Measurements from ENCODE around the gene ERC2. TPM values are rescaled to one million over a fixed set of nuclear protein-coding genes. Genes with fewer than 3 reads are reported as not detected.
A peak's percentile ranks its signal among the peaks of the same experiment; 100 is the strongest.

Gene ERC2
- total and polyA plus RNA-seq, 7 experiments from 2014 or later: not detected

- intact Hi-C loops (cut with micrococcal nuclease): no loop called here
- Histone ChIP-seq H3K4me3 (ENCODE audit: low read length) (no peak overlapping the region), H3K4me1 (ENCODE audit: control insufficient read depth in 2 of 2, insufficient read depth in 2 of 2, low read length in 2 of 2) (no peaks in the 10 kb centered on the region), H3K9me3 (ENCODE audit: control insufficient read depth in 2 of 3, low read length in 3 of 3) (no peaks in the 10 kb centered on the region), H3K36me3 (ENCODE audit: control insufficient read depth in 2 of 3, insufficient read depth in 3 of 3, low read length in 3 of 3) (no peaks in the 10 kb centered on the region), H3K27me3 (ENCODE audit: control insufficient read depth in 2 of 2, insufficient read depth in 2 of 2, low read length in 2 of 2) (no peaks in the 10 kb centered on the region), H3K27ac (ENCODE audit: low read depth, low read length) (no peak overlapping the region)
- Mint-ChIP-seq H3K9me3 (peaks cover 0 to 6% (median 0%) of the 10 kb centered on the region in 11 donors), H3K4me3 (no peak overlapping the region), H3K36me3 (no peaks in the 10 kb centered on the region), H3K27ac (no peak overlapping the region), H3K4me1 (no peaks in the 10 kb centered on the region), H3K27me3 (peaks cover 0 to 11% (median 0%) of the 10 kb centered on the region in 5 donors)
- ChIA-PET CTCF (no interaction called here), POLR2A (no interaction called here)
- ATAC-seq (no peak), DNase-seq (no peak)
Observed at GRCh38 chr3:55629432-55629831, 838.8 kb downstream of the ERC2 start.

- peaks cover 0 to 24% (median 11%) of the 10 kb centered on the region in 5 donors for H3K27me3 Mint-ChIP-seq
- H3K9me3 Mint-ChIP-seq: peaks cover 0 to 13% (median 6%) of the 10 kb centered on the region in 11 donors
- H3K4me1 ChIP-seq (ENCODE audit: control insufficient read depth in 2 of 2, insufficient read depth in 2 of 2, low read length in 2 of 2): no peaks in the 10 kb centered on the region
- ChIA-PET POLR2A (no interaction called here), CTCF (no interaction called here)
- no peak overlapping the region for H3K4me3 Mint-ChIP-seq
- H3K9me3 ChIP-seq (ENCODE audit: control insufficient read depth in 2 of 3, low read length in 3 of 3): no peaks in the 10 kb centered on the region
- no peak overlapping the region for H3K4me3 ChIP-seq (ENCODE audit: low read length)
- no peaks in the 10 kb centered on the region for H3K36me3 ChIP-seq (ENCODE audit: control insufficient read depth in 2 of 3, insufficient read depth in 3 of 3, low read length in 3 of 3)
- DNase-seq (no peak), ATAC-seq (no peak)
- H3K36me3 Mint-ChIP-seq: no peaks in the 10 kb centered on the region
- H3K27me3 ChIP-seq (ENCODE audit: control insufficient read depth in 2 of 2, insufficient read depth in 2 of 2, low read length in 2 of 2): no peaks in the 10 kb centered on the region
- no peak overlapping the region for H3K27ac ChIP-seq (ENCODE audit: low read depth, low read length)
- intact Hi-C loops (cut with micrococcal nuclease): no loop called here
- peaks cover 0 to 2% (median 0%) of the 10 kb centered on the region in 7 donors for H3K4me1 Mint-ChIP-seq
- no peak overlapping the region for H3K27ac Mint-ChIP-seq
Observed at GRCh38 chr3:55626279-55626665, 842.0 kb downstream of the ERC2 start.

GRCh38 chr3:55624238-55624637, 844.0 kb downstream of the ERC2 start:
- no peak overlapping the region for H3K4me3 Mint-ChIP-seq
- peak; percentile 80 for ATAC-seq
- H3K36me3 Mint-ChIP-seq: no peaks in the 10 kb centered on the region
- ChIA-PET CTCF (no interaction called here), POLR2A (no interaction called here)
- no peaks in the 10 kb centered on the region for H3K36me3 ChIP-seq (ENCODE audit: control insufficient read depth in 2 of 3, insufficient read depth in 3 of 3, low read length in 3 of 3)
- H3K9me3 Mint-ChIP-seq: peaks cover 0 to 15% (median 6%) of the 10 kb centered on the region in 11 donors
- H3K4me1 ChIP-seq (ENCODE audit: control insufficient read depth in 2 of 2, insufficient read depth in 2 of 2, low read length in 2 of 2): no peaks in the 10 kb centered on the region
- DNase-seq: no peak
- H3K27ac ChIP-seq (ENCODE audit: low read depth, low read length): no peak overlapping the region
- no peaks in the 10 kb centered on the region for H3K9me3 ChIP-seq (ENCODE audit: control insufficient read depth in 2 of 3, low read length in 3 of 3)
- intact Hi-C loops (cut with micrococcal nuclease): no loop called here
- H3K4me1 Mint-ChIP-seq: peaks cover 0 to 5% (median 0%) of the 10 kb centered on the region in 7 donors
- no peak overlapping the region for H3K27ac Mint-ChIP-seq
- H3K4me3 ChIP-seq (ENCODE audit: low read length): no peak overlapping the region
- H3K27me3 Mint-ChIP-seq: peaks cover 0 to 34% (median 12%) of the 10 kb centered on the region in 5 donors
- H3K27me3 ChIP-seq (ENCODE audit: control insufficient read depth in 2 of 2, insufficient read depth in 2 of 2, low read length in 2 of 2): no peaks in the 10 kb centered on the region

- Histone ChIP-seq H3K4me1 (ENCODE audit: control insufficient read depth in 2 of 2, insufficient read depth in 2 of 2, low read length in 2 of 2) (no peaks in the 10 kb centered on the region), H3K27me3 (ENCODE audit: control insufficient read depth in 2 of 2, insufficient read depth in 2 of 2, low read length in 2 of 2) (no peaks in the 10 kb centered on the region), H3K4me3 (ENCODE audit: low read length) (no peak overlapping the region), H3K9me3 (ENCODE audit: control insufficient read depth in 2 of 3, low read length in 3 of 3) (no peaks in the 10 kb centered on the region), H3K36me3 (ENCODE audit: control insufficient read depth in 2 of 3, insufficient read depth in 3 of 3, low read length in 3 of 3) (no peaks in the 10 kb centered on the region), H3K27ac (ENCODE audit: low read depth, low read length) (no peak overlapping the region)
- ChIA-PET POLR2A (no interaction called here), CTCF (no interaction called here)
- Mint-ChIP-seq H3K36me3 (no peaks in the 10 kb centered on the region), H3K27me3 (peaks cover 0 to 30% (median 12%) of the 10 kb centered on the region in 5 donors), H3K9me3 (peaks cover 0 to 15% (median 6%) of the 10 kb centered on the region in 11 donors), H3K27ac (peak overlapping the region in 1 of 9 donors; percentile 4), H3K4me3 (no peak overlapping the region), H3K4me1 (peaks cover 0 to 5% (median 0%) of the 10 kb centered on the region in 7 donors)
- DNase-seq (no peak), ATAC-seq (no peak)
- intact Hi-C loops (cut with micrococcal nuclease): no loop called here
Observed at GRCh38 chr3:55623786-55624185, 844.5 kb downstream of the ERC2 start.

- ChIA-PET CTCF (no interaction called here), POLR2A (no interaction called here)
- no peak overlapping the region for H3K27ac ChIP-seq (ENCODE audit: low read depth, low read length)
- no peaks in the 10 kb centered on the region for H3K36me3 ChIP-seq (ENCODE audit: control insufficient read depth in 2 of 3, insufficient read depth in 3 of 3, low read length in 3 of 3)
- Mint-ChIP-seq H3K4me1 (peaks cover 0 to 5% (median 0%) of the 10 kb centered on the region in 7 donors), H3K9me3 (peaks cover 0 to 15% (median 6%) of the 10 kb centered on the region in 11 donors), H3K36me3 (no peaks in the 10 kb centered on the region), H3K4me3 (no peak overlapping the region), H3K27ac (no peak overlapping the region), H3K27me3 (peaks cover 0 to 24% (median 12%) of the 10 kb centered on the region in 5 donors)
- no peak overlapping the region for H3K4me3 ChIP-seq (ENCODE audit: low read length)
- no peaks in the 10 kb centered on the region for H3K9me3 ChIP-seq (ENCODE audit: control insufficient read depth in 2 of 3, low read length in 3 of 3)
- DNase-seq (no peak), ATAC-seq (no peak)
- H3K4me1 ChIP-seq (ENCODE audit: control insufficient read depth in 2 of 2, insufficient read depth in 2 of 2, low read length in 2 of 2): no peaks in the 10 kb centered on the region
- H3K27me3 ChIP-seq (ENCODE audit: control insufficient read depth in 2 of 2, insufficient read depth in 2 of 2, low read length in 2 of 2): no peaks in the 10 kb centered on the region
- intact Hi-C loops (cut with micrococcal nuclease): no loop called here
Observed at GRCh38 chr3:55622733-55623132, 845.5 kb downstream of the ERC2 start.

GRCh38 chr3:55622116-55622515, 846.2 kb downstream of the ERC2 start:
- H3K27me3 Mint-ChIP-seq: peaks cover 0 to 26% (median 12%) of the 10 kb centered on the region in 5 donors
- H3K4me1 ChIP-seq (ENCODE audit: control insufficient read depth in 2 of 2, insufficient read depth in 2 of 2, low read length in 2 of 2): no peaks in the 10 kb centered on the region
- CTCF ChIA-PET: no interaction called here
- H3K9me3 ChIP-seq (ENCODE audit: control insufficient read depth in 2 of 3, low read length in 3 of 3): no peaks in the 10 kb centered on the region
- no peak overlapping the region for H3K27ac ChIP-seq (ENCODE audit: low read depth, low read length)
- intact Hi-C loops (cut with micrococcal nuclease): no loop called here
- H3K4me3 ChIP-seq (ENCODE audit: low read length): no peak overlapping the region
- DNase-seq (no peak), ATAC-seq (no peak)
- H3K27me3 ChIP-seq (ENCODE audit: control insufficient read depth in 2 of 2, insufficient read depth in 2 of 2, low read length in 2 of 2): no peaks in the 10 kb centered on the region
- H3K36me3 Mint-ChIP-seq: no peaks in the 10 kb centered on the region
- POLR2A ChIA-PET: no interaction called here
- no peak overlapping the region for H3K4me3 Mint-ChIP-seq
- no peak overlapping the region for H3K27ac Mint-ChIP-seq
- peaks cover 0 to 5% (median 0%) of the 10 kb centered on the region in 7 donors for H3K4me1 Mint-ChIP-seq
- H3K36me3 ChIP-seq (ENCODE audit: control insufficient read depth in 2 of 3, insufficient read depth in 3 of 3, low read length in 3 of 3): no peaks in the 10 kb centered on the region
- H3K9me3 Mint-ChIP-seq: peaks cover 0 to 15% (median 6%) of the 10 kb centered on the region in 11 donors

- no peak overlapping the region for H3K4me3 Mint-ChIP-seq
- intact Hi-C loops (cut with micrococcal nuclease): no loop called here
- CTCF ChIA-PET: no interaction called here
Observed at GRCh38 chr3:55621648-55622047, 846.6 kb downstream of the ERC2 start.

More at GRCh38 chr3:55621648-55622047, 846.6 kb downstream of the ERC2 start:
- no peaks in the 10 kb centered on the region for H3K9me3 ChIP-seq (ENCODE audit: control insufficient read depth in 2 of 3, low read length in 3 of 3)
- H3K36me3 Mint-ChIP-seq: no peaks in the 10 kb centered on the region
- H3K4me1 Mint-ChIP-seq: peaks cover 0 to 5% (median 0%) of the 10 kb centered on the region in 7 donors
- H3K4me3 ChIP-seq (ENCODE audit: low read length): no peak overlapping the region
- POLR2A ChIA-PET: no interaction called here
- H3K27ac Mint-ChIP-seq: no peak overlapping the region
- ATAC-seq (no peak), DNase-seq (no peak)
- no peaks in the 10 kb centered on the region for H3K36me3 ChIP-seq (ENCODE audit: control insufficient read depth in 2 of 3, insufficient read depth in 3 of 3, low read length in 3 of 3)
- H3K27me3 ChIP-seq (ENCODE audit: control insufficient read depth in 2 of 2, insufficient read depth in 2 of 2, low read length in 2 of 2): no peaks in the 10 kb centered on the region
- H3K27me3 Mint-ChIP-seq: peaks cover 0 to 30% (median 12%) of the 10 kb centered on the region in 5 donors
- no peak overlapping the region for H3K27ac ChIP-seq (ENCODE audit: low read depth, low read length)
- no peaks in the 10 kb centered on the region for H3K4me1 ChIP-seq (ENCODE audit: control insufficient read depth in 2 of 2, insufficient read depth in 2 of 2, low read length in 2 of 2)
- peaks cover 0 to 15% (median 6%) of the 10 kb centered on the region in 11 donors for H3K9me3 Mint-ChIP-seq
